GM21360 (cell line): ENCODE data around the gene HSPA1B.
"Not testable (repeated sequence)": the region's sequence is repeated elsewhere in the genome, so short reads cannot be mapped to it uniquely, and the experiment has no call there.

Experiments
- ATAC-seq: cut with Tn5 transposase; IDR thresholded peaks from one replicate; pipeline ENCODE4 v1.9.1; 2021; ENCODE audit warnings: mild to moderate bottlenecking, moderate library complexity; ENCODE audit not compliant: unreplicated experiment

The HSPA1B gene

DNA sequence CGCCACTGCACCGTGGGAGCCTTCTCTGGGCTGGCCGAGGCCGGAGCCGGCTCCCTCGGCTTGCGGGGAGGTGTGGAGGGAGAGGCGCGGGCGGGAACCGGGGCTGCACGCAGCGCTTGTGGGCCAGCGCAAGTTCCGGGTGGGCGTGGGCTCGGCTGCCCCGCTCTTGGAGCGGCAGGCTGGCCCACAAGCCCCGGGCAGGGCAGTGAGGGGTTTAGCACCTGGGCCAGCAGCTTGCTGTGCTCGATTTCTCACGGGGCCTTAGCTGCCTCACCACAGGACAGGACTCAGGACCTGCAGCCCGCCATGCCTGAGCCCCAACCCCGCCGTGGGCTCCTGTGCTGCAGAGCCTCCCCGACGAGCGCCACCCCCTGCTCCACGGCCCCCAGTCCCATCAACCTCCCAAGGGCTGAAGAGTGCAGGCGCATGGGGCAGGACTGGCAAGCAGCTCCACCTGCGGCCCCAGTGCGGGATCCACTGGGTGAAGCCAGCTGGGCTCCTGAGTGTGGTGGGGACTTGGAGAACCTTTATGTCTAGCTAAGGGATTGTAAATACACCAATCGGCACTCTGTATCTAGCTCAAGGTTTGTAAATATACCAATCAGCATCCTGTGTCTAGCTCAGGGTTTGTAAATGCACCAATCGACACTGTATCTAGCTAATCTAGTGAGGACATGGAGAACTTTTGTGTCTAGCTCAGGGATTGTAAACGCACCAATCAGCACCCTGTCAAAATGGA, 24.6 kb downstream of the HSPA1B start:
- ATAC-seq: not testable (repeated sequence)

DNA sequence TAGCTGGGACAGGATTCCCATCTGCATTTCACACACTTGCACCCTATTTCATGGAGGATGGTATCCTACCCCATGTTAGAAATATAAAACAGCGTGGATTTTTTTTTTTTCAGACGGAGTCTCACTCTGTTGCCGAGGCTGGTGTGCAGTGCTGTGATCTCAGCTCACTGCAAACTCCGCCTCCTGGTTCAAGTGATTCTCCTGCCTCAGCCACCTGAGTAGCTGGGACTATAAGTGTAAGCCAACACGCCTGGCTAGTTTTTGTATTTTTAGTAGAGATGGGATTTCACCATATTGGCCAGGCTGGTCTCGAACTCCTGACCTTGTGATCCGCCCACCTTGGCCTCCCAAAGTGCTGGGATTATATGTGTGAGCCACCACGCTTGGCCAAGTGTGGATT, 30.2 kb downstream of the HSPA1B start:
- not testable (repeated sequence) for ATAC-seq

- no peak for ATAC-seq
These were observed 31.2 kb downstream of the HSPA1B start for GRCh38 chr6:31858707-31859106.

DNA sequence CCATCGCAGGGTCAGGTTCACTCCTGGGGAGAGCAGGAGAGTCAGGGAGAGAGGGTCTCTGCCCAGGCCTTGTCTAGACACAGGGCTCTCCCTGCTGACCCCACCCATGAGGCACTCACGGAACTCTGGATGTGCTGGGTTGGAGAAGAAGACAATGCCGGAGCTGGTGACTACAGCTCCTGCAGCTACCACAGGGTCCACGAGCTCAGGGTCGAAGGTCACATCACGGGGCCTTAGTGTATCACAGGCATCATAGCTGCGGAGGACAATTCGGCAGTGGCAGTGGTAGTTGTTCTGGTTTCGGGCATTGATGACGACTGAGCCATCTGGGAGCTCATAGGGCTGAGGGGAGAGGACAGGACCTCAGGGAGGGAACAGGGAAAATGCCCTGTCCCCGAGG, 32.4 kb downstream of the HSPA1B start:
- no peak for ATAC-seq

DNA sequence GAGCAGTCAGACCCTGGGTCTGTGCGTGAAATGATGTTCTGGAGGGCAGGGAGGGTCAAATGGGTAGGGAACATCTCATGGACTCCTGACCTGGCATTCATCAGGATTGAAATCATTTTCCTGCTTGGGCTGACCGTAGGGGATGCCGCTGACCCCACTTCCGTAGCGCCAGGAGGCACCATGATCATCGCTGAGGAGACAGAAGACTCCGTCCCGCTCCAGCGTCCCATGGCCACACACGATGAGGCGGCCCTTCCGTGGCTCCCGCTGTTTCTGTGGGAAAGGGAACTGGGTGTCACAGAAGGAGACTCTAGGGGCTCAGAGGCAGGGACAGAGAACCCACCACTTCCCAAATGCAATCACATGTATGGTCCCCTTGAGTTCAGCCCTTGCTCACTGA, 32.8 kb downstream of the HSPA1B start:
- ATAC-seq: no peak

GRCh38 chr6:31861150-31861549, 33.6 kb downstream of the HSPA1B start:
- no peak for ATAC-seq

DNA sequence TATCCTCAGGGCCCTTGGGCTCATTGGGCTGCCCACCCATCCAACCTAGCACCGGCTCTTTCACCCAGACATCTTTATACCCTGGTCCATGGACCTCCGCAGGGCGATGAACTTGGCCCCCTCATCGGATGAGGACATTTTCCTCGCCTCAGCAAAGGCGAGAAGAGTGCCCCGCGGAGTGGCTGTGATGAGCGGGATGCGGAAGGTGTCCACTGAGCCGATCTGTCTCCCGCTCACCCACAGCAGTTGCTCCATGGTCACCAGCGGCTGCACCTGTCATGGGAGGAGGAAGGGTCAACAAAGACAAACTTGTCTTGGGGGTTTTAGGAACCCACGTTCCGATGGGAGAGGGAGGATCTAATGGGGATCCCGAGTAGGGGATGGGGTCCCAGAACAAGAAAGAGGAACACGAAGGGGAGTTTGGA, 34.4 kb downstream of the HSPA1B start:
- ATAC-seq: no peak

GRCh38 chr6:31862344-31863235, 35.1 kb downstream of the HSPA1B start, which contains the start of gene NEU1:
NEU1 (minus strand) TSS chr6:31862821; CDS start chr6:31862776, 45 bp downstream.
- ATAC-seq: peak; percentile 84

GRCh38 chr6:31864123-31864562, 36.6 kb downstream of the HSPA1B start:
- not testable (repeated sequence) for ATAC-seq

- no peak for ATAC-seq
These were observed 37.3 kb downstream of the HSPA1B start for GRCh38 chr6:31864818-31865204.

DNA sequence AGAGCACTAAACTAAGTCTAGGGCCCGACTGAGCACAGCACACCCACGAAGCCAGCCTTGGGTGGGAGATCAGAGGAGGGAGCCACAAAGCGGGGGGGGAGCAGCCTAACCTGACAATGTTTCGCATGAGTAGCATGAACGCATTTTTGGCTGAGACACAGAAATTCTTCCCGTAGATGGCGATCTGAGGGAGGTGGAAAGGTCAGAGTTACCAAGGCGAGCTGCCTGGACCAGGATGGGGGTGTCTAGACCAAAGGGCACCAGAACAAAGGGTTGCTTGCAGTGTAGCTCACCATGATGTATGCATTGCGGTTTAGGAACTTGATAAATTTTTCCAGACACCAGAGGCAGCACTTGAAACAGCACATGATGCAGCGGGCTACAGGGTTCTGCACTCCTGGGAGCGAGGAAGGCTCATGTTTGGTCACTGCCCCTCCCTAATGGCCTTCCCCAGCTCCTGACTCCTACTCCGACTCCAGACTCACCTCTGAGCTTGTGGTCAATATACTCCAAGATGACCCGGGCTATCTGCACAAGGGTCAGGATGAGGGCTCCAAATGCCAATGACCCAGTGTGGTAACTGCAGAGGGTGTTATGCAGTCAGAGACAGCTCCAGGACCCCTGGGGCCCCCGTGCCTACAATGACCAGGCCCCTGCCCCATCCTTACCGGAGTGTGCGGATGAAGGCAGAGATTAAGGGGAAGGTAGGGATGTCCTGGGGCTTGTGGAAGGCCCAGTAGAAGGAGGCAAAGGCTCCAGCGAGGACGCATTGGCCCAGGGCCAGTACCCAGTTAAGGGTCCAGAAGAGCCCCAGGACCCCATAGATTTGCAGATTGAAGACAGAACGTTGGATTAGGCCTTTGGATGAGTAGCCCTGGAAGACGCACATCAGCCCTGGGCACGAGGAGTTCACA, 37.9 kb downstream of the HSPA1B start:
- no peak for ATAC-seq

- ATAC-seq: not testable (repeated sequence)
These were observed 41.1 kb downstream of the HSPA1B start for GRCh38 chr6:31868658-31868971.

DNA sequence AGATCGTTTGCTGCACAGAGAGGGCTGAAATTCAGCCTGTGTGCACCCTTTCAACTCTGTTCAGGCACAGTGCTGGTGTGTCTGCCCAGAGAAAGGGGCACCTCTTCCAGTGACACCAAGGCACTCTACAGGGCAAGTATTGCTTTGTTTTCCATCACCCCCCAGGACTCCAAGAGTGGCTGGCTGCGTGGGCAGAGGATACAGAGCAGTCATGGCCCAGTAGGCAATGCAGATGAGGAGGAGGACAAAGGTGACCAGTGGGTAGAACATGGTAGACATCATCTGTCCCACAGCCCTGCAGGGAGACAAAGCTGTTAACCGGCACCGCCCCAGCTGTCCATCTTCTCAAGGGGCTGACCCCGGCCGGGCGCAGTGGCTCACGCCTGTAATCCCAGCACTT, 41.8 kb downstream of the HSPA1B start:
- ATAC-seq: no peak

DNA sequence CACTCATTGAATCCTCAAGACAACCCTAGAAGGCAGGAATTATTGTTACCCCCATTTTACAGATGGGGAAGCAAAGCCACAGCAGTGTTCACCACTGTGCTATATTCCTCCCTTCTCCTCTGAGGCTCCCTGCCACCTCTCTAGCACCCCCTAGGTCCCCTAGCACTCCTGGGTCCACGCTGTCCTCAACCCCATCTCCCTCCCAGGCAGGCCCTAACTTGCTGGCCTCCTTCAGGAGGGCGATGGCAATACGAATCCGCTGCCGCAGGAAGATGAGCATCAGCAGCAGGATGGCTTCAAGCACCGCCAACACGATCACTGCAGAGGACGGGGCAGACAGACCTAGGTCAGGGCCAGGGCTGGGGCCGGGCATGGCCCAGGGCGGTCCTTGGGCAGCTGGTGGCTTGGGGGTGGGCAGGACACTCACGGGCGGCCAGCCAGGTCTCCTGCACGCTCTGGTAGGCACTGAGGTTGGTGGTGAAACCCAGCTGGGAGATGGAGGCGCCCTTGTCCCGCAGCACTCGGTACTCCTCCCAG, 42.9 kb downstream of the HSPA1B start:
- ATAC-seq: no peak

DNA sequence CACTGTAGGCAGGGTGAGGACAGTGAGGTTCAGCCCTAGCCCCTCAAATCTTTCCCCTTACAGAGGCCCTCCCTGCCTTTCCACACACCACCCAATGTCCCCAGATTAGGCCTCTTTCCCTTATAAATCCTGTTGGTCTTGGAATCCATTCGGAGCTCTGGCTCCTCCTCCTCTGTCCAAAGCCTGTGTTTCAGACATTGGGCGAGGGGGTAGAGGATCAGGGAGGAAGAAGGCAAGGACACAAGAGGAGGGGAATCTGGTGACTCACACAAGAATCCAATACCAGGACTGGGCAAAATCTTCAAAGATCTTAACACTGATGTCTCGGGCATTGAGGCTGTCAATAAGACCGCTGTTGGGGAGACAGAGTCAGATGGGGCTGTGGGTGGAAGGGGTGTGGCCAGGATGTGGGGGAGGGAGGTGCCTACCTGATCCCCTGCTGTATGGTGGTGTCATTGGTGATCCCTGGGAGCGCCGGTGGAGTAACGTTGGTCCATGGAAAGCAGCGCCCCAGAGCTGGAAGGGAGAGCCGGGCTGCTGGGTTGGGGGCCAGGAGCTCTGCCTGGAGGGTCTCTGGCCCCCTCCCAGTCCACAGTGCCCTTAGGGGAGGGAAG, 43.6 kb downstream of the HSPA1B start:
- no peak for ATAC-seq

DNA sequence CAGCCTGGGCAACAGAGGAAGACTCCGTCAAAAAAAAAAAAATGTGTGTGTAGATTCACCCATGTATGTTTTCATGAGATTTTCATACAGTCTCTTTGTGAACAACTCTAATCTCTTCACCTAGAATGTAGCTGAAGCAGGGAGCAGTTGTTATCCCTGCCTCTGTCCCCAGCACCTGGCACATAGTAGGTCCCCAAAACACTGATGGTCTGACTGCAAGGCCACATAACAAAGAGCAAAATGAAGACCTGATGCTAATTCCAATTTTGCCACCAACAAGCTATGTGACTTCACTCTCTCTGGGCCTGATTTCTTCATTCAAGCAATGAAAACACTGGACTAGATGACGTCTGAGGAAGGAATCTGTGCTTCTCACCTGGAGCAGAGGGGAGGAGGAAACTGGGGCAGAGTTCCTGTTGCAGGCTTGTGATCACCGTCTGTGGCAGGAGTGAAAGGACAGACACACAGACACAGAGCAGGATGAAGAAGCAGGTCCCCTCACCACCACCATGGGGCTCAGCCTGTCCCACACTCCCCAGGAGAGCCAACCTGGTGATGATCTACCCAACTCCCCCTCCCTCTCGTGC, 46.6 kb downstream of the HSPA1B start:
- no peak for ATAC-seq

- no peak for ATAC-seq
These were observed 47.5 kb downstream of the HSPA1B start for GRCh38 chr6:31874836-31875572.

GRCh38 chr6:31875877-31876276, 48.3 kb downstream of the HSPA1B start:
- no peak for ATAC-seq

- ATAC-seq: no peak
These were observed 48.8 kb downstream of the HSPA1B start for GRCh38 chr6:31876357-31876756.
